Skeletal muscle tissue (tissue), 4 donors: ENCODE data around the gene PRR12. TPM values are rescaled to one million over a fixed set of nuclear protein-coding genes. Genes with fewer than 3 reads are reported as not detected.

ENCODE experiments used
- H3K27ac ChIP-seq: one replicate; pipeline ENCODE4 v1.7.0; 2013; ENCODE audit warnings: mild to moderate bottlenecking, low read depth, low read length, inconsistent platforms
- H3K27me3 ChIP-seq, 3 donors: one replicate each; pipeline ENCODE4 v1.7.0; 2013; ENCODE audit warnings: low read length in 3 of 3; ENCODE audit not compliant: control insufficient read depth in 3 of 3, insufficient read depth in 3 of 3
- H3K36me3 ChIP-seq, 3 donors: one replicate each; pipeline ENCODE4 v1.7.0; 2013; ENCODE audit warnings: low read length in 3 of 3; ENCODE audit not compliant: control insufficient read depth in 3 of 3, insufficient read depth in 3 of 3
- H3K4me1 ChIP-seq, 3 donors: one replicate each; pipeline ENCODE4 v1.7.0; 2013; ENCODE audit warnings: low read length in 3 of 3, mild to moderate bottlenecking in 3 of 3; ENCODE audit not compliant: control insufficient read depth in 3 of 3, insufficient read depth in 3 of 3
- H3K4me3 ChIP-seq, 3 donors: one replicate each; pipeline ENCODE4 v1.7.0; 2013; ENCODE audit warnings: low read length in 3 of 3
- H3K9ac ChIP-seq, 3 donors: one replicate each; pipeline ENCODE4 v1.7.0; 2013; ENCODE audit warnings: low read length in 3 of 3, mild to moderate bottlenecking in 3 of 3, moderate library complexity in 2 of 3, low read depth in 1 of 3
- H3K9me3 ChIP-seq, 3 donors: one replicate each; pipeline ENCODE4 v1.7.0; 2013; ENCODE audit warnings: low read length in 3 of 3; ENCODE audit not compliant: control insufficient read depth in 3 of 3
- total RNA-seq: library from RNA; depleted of rRNA; stranded (reverse); fragments of >200 nt; gene quantifications from one replicate; pipeline ENCODE4 v1.2.3, GENCODE V29; 2014
- donor health status: Osteomylitis.

PRR12 gene
- total RNA-seq: 3.1 TPM

- Histone ChIP-seq H3K36me3 (peaks cover 0 to 12% (median 4%) of the 10 kb centered on the region in 3 donors), H3K9ac (peak within 1 kb of the TSS; percentile 90 to 99 (median 95)), H3K4me3 (peak within 1 kb of the TSS; percentile 81 to 98 (median 93)), H3K4me1 (peaks cover 16 to 28% (median 22%) of the 10 kb centered on the region in 3 donors), H3K27ac (peak within 1 kb of the TSS; percentile 85), H3K27me3 (no peaks in the 10 kb centered on the region), H3K9me3 (no peaks in the 10 kb centered on the region)
These were observed at the start of gene PRR12 for GRCh38 chr19:49590971-49591730. Gene PRR12 (plus strand): TSS chr19:49591182. CDS start chr19:49591655, 473 bp downstream.

- Histone ChIP-seq H3K4me3 (no peak overlapping the region), H3K27ac (no peak overlapping the region), H3K27me3 (no peaks in the 10 kb centered on the region), H3K4me1 (peaks cover 0 to 3% (median 2%) of the 10 kb centered on the region in 3 donors), H3K9me3 (no peaks in the 10 kb centered on the region), H3K36me3 (peaks cover 0 to 9% (median 6%) of the 10 kb centered on the region in 3 donors), H3K9ac (no peak overlapping the region)
These were observed 49.1 kb upstream of the PRR12 start for GRCh38 chr19:49541914-49542313.

GRCh38 chr19:49542446-49542845, 48.5 kb upstream of the PRR12 start:
- H3K4me3 ChIP-seq: no peak overlapping the region
- H3K4me1 ChIP-seq: peaks cover 0 to 3% (median 3%) of the 10 kb centered on the region in 3 donors
- H3K27me3 ChIP-seq: no peaks in the 10 kb centered on the region
- H3K9me3 ChIP-seq: no peaks in the 10 kb centered on the region
- peaks cover 0 to 7% (median 3%) of the 10 kb centered on the region in 3 donors for H3K36me3 ChIP-seq
- H3K9ac ChIP-seq: no peak overlapping the region
- H3K27ac ChIP-seq: no peak overlapping the region

- H3K9ac ChIP-seq: no peak overlapping the region
- no peak overlapping the region for H3K4me3 ChIP-seq
- H3K36me3 ChIP-seq: peaks cover 0 to 7% (median 3%) of the 10 kb centered on the region in 3 donors
- H3K27me3 ChIP-seq: no peaks in the 10 kb centered on the region
- no peaks in the 10 kb centered on the region for H3K9me3 ChIP-seq
- H3K4me1 ChIP-seq: peaks cover 0 to 3% (median 3%) of the 10 kb centered on the region in 3 donors
- no peak overlapping the region for H3K27ac ChIP-seq
These were observed 48.0 kb upstream of the PRR12 start for GRCh38 chr19:49543032-49543431.

GRCh38 chr19:49544154-49544553, 46.8 kb upstream of the PRR12 start:
- Histone ChIP-seq H3K4me3 (no peak overlapping the region), H3K9me3 (no peaks in the 10 kb centered on the region), H3K9ac (no peak overlapping the region), H3K27ac (no peak overlapping the region), H3K27me3 (no peaks in the 10 kb centered on the region), H3K36me3 (peaks cover 0 to 3% (median 0%) of the 10 kb centered on the region in 3 donors), H3K4me1 (peaks cover 0 to 3% (median 3%) of the 10 kb centered on the region in 3 donors)

- no peak overlapping the region for H3K27ac ChIP-seq
- H3K4me3 ChIP-seq: peak overlapping the region in 2 of 3 donors; percentile 29 to 54
- peaks cover 0 to 3% (median 3%) of the 10 kb centered on the region in 3 donors for H3K4me1 ChIP-seq
- no peaks in the 10 kb centered on the region for H3K27me3 ChIP-seq
- no peaks in the 10 kb centered on the region for H3K9me3 ChIP-seq
- H3K36me3 ChIP-seq: no peaks in the 10 kb centered on the region
- peak overlapping the region in 2 of 3 donors; percentile 1 to 34 for H3K9ac ChIP-seq
These were observed 44.0 kb upstream of the PRR12 start for GRCh38 chr19:49546825-49547565.

GRCh38 chr19:49549045-49549444, 41.9 kb upstream of the PRR12 start:
- Histone ChIP-seq H3K27ac (no peak overlapping the region), H3K9ac (no peak overlapping the region), H3K36me3 (peaks cover 0 to 6% (median 4%) of the 10 kb centered on the region in 3 donors), H3K9me3 (no peaks in the 10 kb centered on the region), H3K4me3 (no peak overlapping the region), H3K27me3 (no peaks in the 10 kb centered on the region), H3K4me1 (peaks cover 2 to 3% (median 3%) of the 10 kb centered on the region in 3 donors)

GRCh38 chr19:49551531-49551930, 39.5 kb upstream of the PRR12 start:
- peaks cover 3 to 6% (median 5%) of the 10 kb centered on the region in 3 donors for H3K4me1 ChIP-seq
- no peaks in the 10 kb centered on the region for H3K9me3 ChIP-seq
- H3K36me3 ChIP-seq: peaks cover 9 to 23% (median 17%) of the 10 kb centered on the region in 3 donors
- H3K27me3 ChIP-seq: no peaks in the 10 kb centered on the region
- no peak overlapping the region for H3K9ac ChIP-seq
- H3K27ac ChIP-seq: no peak overlapping the region
- H3K4me3 ChIP-seq: no peak overlapping the region

GRCh38 chr19:49552749-49553148, 38.2 kb upstream of the PRR12 start:
- Histone ChIP-seq H3K4me3 (no peak overlapping the region), H3K9me3 (no peaks in the 10 kb centered on the region), H3K27ac (no peak overlapping the region), H3K4me1 (peaks cover 0 to 5% (median 3%) of the 10 kb centered on the region in 3 donors), H3K36me3 (peaks cover 19 to 33% (median 27%) of the 10 kb centered on the region in 3 donors), H3K27me3 (no peaks in the 10 kb centered on the region), H3K9ac (no peak overlapping the region)
